GM21526 (cell line): ENCODE results near the gene SERTAD4.
"Not testable (repeated sequence)": the region's sequence is repeated elsewhere in the genome, so short reads cannot be mapped to it uniquely, and the experiment has no call there.

Experiments used
- ATAC-seq: cut with Tn5 transposase; IDR thresholded peaks from one replicate; pipeline ENCODE4 v1.9.1; 2021; ENCODE audit warnings: moderate library complexity; ENCODE audit not compliant: unreplicated experiment, low FRiP score

Gene SERTAD4

GRCh38 chr1:210232511-210233215 is at the start of gene SERTAD4:
TSS of gene SERTAD4 (plus strand) at chr1:210232796. CDS start at chr1:210237961, 5,165 bp downstream.
- ATAC-seq, result no peak

- ATAC-seq, result no peak
Measured at GRCh38 chr1:210185063-210185462, 47.5 kb upstream of the SERTAD4 start.

- ATAC-seq, result not testable (repeated sequence)
Measured at GRCh38 chr1:210187849-210188606, 44.6 kb upstream of the SERTAD4 start.

GRCh38 chr1:210189426-210189825 is 43.2 kb upstream of the SERTAD4 start:
- ATAC-seq, result no peak

GRCh38 chr1:210195635-210196160 is 36.9 kb upstream of the SERTAD4 start:
- no peak for ATAC-seq

GRCh38 chr1:210196266-210196665 is 36.3 kb upstream of the SERTAD4 start:
- ATAC-seq, result not testable (repeated sequence)

GRCh38 chr1:210198840-210199239 is 33.8 kb upstream of the SERTAD4 start:
- ATAC-seq, result no peak

- ATAC-seq, result no peak
Measured at GRCh38 chr1:210200124-210200736, 32.4 kb upstream of the SERTAD4 start.

GRCh38 chr1:210201681-210202080 is 30.9 kb upstream of the SERTAD4 start:
- no peak for ATAC-seq

- no peak for ATAC-seq
Measured at GRCh38 chr1:210207597-210208450, 24.8 kb upstream of the SERTAD4 start.

GRCh38 chr1:210213335-210213734 is 19.3 kb upstream of the SERTAD4 start:
- ATAC-seq, result no peak

GRCh38 chr1:210214573-210215409 is 17.8 kb upstream of the SERTAD4 start:
- no peak for ATAC-seq

- ATAC-seq, result no peak
Measured at GRCh38 chr1:210217482-210217881, 15.1 kb upstream of the SERTAD4 start.

- ATAC-seq, result no peak
Measured at GRCh38 chr1:210218047-210218446, 14.5 kb upstream of the SERTAD4 start.

GRCh38 chr1:210222340-210223006 is 10.1 kb upstream of the SERTAD4 start:
- ATAC-seq, result no peak

GRCh38 chr1:210223226-210223904 is 9.2 kb upstream of the SERTAD4 start:
- no peak for ATAC-seq

- no peak for ATAC-seq
Measured at GRCh38 chr1:210228158-210228557, 4.4 kb upstream of the SERTAD4 start.

- ATAC-seq, result no peak
Measured at GRCh38 chr1:210230149-210230695, 2.4 kb upstream of the SERTAD4 start.
